GM18868 (cell line): ENCODE data around the gene EFR3B.
"Not testable (repeated sequence)": the region's sequence is repeated elsewhere in the genome, so short reads cannot be mapped to it uniquely, and the experiment has no call there.

Source experiments
- ATAC-seq: cut with Tn5 transposase; IDR thresholded peaks from one replicate; pipeline ENCODE4 v1.9.1; 2021; ENCODE audit warnings: mild to moderate bottlenecking, moderate library complexity; ENCODE audit not compliant: unreplicated experiment

Gene EFR3B

GRCh38 chr2:25146896-25147295 is 105.0 kb downstream of the EFR3B start:
- no peak for ATAC-seq

DNA sequence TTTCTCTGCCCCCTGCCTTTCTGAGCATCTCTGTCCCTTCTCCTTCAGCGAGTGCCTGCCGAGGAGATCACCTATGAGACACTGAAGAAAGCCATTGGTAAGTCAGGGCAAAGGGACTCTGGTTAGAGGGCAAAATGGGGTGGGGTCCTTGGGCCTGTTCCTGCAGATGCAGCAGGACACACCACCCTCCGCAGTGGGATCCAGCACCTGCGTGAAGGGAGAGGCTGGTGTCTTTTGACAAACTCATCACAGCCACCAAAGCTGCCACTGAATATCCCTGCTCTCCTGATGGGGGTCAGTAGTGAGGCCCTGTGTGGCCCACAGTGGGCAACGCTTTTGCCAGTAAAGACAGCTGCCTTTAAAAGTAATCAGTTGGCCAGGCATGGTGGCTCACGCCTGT is 107.8 kb downstream of the EFR3B start:
- ATAC-seq = no peak

DNA sequence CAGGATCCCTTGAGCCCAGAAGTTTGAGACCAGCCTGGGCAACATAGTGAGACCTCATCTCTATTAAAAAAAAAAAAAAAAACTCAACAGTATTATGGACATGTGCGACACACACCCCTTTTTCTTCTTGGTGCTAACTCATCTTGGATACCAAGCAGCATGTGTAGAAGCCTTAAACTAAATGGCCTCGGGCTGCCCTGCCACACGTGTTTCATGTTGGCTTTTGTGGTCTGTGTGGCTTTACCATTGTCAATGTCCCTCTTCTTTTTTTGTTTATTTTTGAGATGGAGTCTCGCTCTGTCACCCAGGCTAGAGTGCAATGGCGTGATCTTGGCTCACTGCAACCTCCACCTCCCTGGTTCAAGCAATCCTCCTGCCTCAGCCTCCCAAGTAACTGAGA is 109.1 kb downstream of the EFR3B start:
- ATAC-seq = not testable (repeated sequence)

GRCh38 chr2:25151718-25152117 is 109.8 kb downstream of the EFR3B start:
- ATAC-seq = no peak

- ATAC-seq = no peak
These were observed 113.5 kb downstream of the EFR3B start for GRCh38 chr2:25155401-25155800.

DNA sequence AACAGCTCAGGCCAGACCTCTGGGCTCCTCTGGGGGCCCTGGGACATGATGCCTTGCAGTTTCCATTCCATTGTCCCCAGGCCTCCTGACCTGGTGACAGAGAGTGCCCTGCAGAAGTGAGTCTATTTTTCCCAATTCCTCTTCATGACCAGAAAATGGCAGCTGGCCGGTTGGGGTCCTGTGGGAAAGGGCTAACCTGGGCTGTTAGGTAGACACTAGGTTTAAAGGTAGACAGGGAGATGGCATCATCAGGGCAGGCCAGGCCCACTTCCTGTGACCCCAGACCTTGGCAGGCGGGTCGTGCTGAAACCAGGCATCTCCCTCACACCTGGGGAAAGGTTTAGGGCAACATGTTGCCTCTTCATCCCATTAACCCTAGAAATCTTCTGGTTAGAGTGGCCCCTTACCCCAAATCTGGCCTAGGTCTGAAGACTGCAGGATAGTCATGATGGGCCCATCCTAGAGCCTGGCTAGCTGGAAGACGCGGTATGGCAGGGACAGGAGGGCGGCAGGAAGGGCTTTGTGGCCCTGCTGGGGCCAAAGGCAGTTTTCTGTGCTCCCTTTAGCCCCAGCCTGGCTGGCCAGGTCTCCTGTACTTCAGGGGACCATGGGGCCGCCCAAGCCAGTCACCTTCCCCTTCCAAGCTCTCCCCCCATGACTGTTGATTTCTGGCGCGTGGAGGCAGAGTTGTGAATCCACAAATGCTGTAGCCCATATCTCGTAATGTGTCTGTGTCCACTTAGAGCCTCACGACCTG is 116.4 kb downstream of the EFR3B start:
- ATAC-seq = no peak

GRCh38 chr2:25159949-25160348 is 118.1 kb downstream of the EFR3B start:
- ATAC-seq = no peak

DNA sequence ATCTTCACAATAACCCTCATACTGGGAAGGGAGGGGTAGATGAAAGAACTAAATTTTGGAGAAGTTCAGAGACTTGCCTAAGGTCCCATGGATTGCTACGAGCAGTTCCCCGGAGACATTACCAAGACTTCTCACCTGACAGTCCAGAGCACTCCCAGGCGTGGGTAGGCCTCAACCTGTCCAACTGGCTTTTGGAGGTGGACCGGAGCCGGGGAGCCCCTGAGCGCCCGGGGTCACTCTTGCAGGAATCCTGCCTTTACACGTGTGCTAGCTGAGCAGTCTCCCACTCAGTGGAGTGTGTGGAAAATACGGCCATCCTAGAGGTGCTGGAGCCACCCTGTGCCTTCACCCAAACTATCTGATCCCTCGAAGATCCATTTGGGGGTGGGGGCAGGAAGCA is 118.5 kb downstream of the EFR3B start:
- no peak for ATAC-seq

GRCh38 chr2:25161055-25161781 is 119.3 kb downstream of the EFR3B start:
- peak; percentile 60 for ATAC-seq

GRCh38 chr2:25162061-25162460 is 120.2 kb downstream of the EFR3B start:
- ATAC-seq = not testable (repeated sequence)

DNA sequence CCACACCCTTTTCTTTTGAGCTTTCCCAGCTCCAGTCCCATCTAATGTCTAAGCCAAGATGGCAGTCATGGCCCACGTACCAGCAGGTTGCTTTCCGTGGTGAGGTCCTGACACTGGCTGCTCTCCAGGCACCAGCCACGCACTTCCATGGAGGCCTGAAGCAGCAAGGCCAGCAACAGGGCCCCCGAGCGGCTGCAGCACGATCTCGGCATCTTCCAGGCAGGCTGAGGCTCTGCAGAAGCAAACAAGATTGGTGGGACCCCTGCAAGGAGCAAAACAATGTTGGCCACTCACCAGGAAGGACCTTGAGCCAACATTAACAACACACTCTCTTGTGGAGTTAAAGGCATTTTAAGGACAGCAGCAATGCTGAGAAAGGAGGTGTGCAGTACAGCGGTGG is 122.7 kb downstream of the EFR3B start:
- ATAC-seq = no peak

GRCh38 chr2:25165992-25166875 is 124.4 kb downstream of the EFR3B start:
- ATAC-seq = peak; percentile 82

DNA sequence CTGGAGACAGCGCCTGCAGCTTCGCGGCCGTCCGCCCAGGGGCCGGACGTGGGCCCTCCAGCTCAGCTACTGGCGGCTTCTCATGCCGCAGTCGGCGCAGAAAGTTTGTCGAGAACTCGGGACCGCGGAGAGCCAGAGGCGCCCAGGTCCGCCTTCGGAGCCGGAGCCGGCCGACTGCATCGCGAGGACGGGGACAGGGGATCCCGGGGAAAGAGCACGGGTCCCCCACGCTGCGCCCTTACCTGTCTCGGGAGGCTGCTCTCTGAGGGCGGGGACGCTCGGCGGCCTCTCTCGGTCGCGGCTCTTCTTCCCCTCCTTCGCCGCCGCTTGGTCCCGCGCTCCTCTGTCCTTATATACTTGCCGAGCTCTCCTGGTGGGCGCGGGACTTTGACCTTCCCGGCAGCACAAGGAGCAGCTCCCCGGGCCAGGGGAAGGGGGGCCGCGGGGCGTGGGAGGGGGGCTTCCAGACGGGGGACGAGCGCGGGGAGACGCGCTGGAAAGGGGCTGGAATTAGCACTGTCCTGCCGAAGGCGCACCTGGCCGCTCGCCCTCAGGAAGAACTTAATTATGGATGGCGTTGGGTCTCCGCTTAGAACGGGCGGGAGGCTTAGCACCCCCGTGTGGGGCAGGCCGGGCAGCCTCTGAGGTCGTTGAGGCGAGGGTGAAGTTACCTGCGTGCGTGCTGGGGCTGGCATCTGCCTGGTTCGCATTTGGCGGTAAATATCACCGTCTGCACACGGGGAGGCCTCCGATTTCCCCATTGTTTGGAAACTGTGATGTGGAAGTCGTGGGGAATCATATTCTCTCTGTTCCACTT is 126.6 kb downstream of the EFR3B start, which contains the start of gene POMC:
Gene POMC, minus strand, starts transcription at position 325 of the 817 bp plus-strand sequence. CDS start 3,808 bp downstream, outside the sequence.
- ATAC-seq = peak; percentile 39

DNA sequence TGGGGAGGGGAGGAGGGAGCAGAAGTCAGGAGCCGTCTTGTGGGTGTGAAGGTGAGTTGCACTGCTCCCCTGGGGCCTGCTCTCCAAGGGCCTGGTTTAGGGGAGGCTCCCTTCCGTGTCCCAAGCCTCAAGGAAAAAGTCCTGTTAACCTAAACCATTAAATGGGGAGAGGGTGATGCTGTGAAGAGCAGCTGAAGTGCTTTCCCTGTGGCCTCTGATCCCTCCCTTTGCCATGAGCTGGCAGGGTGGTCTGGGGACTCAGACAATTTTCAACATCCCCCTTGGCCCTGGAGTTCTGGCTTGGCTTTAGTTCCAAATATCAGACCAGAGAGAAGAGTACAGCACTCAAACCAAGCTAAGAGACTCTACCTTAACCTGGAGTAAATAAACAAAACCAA is 127.2 kb downstream of the EFR3B start:
- no peak for ATAC-seq

GRCh38 chr2:25170888-25171287 is 129.0 kb downstream of the EFR3B start:
- no peak for ATAC-seq

DNA sequence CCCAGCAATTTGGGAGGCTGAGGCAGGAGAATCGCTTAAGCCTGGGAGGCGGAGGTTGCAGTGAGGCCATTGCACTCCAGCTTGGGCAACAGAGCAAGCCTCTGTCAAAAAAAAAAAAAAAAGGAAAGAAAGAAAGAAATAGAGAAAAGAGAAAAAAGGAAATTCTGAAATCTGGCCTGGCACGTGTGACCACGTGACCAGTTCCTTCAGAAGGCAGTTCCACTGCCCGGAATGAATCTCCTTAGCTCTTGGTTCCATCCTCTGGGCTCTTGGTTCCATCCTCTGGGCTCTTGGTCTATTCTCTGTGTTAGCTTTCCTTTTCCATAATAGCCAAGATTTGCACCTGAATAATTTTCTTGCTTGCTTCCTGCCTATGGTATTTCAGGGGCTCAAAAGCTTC is 131.8 kb downstream of the EFR3B start:
- ATAC-seq = no peak

DNA sequence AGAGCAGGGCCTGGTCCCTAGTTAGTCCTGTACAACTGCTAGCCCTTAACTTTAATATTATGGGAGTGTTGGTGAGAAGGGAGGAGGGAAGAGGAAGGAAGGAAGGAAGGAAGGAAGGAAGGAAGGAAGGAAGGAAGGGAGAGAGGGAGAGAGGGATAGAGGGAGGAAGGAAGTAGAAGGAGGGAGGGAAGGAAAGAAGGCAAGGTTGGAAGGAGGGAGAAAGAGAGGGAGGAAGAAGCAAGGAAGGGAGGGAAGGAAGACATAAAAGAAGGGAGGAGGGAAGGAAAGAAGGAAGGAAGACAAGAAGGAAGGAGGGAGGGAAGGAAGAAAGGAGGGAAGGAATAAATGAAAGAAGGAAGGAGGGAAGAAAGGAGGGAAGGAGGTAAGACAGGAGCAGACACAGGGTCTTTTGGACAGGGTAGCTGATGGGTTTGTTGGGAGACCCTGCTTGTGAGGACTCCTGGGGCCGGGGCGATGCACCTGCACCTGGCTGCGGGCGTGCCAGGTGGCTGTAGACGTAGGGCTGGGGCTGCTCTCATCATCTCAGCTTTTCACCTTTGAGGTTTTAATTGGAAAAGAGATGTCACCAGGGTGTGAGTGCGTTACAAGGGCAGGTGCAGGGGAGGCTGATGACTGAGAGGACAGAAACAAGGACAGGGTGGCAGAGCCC is 132.5 kb downstream of the EFR3B start:
- ATAC-seq = no peak

- no peak for ATAC-seq
These were observed 134.3 kb downstream of the EFR3B start for GRCh38 chr2:25176138-25176537.

GRCh38 chr2:25176541-25177181 is 134.8 kb downstream of the EFR3B start:
- ATAC-seq = no peak
